SKM-1 (cell line): Measurements from ENCODE around the gene ABCA5.
"Not testable (repeated sequence)": the region's sequence is repeated elsewhere in the genome, so short reads cannot be mapped to it uniquely, and the experiment has no call there.

Source experiments
- DNase-seq: peaks from one replicate; lab custom pipeline; 2025; ENCODE audit not compliant: unreplicated experiment; lab: John Stamatoyannopoulos, UW

ABCA5 gene

DNA sequence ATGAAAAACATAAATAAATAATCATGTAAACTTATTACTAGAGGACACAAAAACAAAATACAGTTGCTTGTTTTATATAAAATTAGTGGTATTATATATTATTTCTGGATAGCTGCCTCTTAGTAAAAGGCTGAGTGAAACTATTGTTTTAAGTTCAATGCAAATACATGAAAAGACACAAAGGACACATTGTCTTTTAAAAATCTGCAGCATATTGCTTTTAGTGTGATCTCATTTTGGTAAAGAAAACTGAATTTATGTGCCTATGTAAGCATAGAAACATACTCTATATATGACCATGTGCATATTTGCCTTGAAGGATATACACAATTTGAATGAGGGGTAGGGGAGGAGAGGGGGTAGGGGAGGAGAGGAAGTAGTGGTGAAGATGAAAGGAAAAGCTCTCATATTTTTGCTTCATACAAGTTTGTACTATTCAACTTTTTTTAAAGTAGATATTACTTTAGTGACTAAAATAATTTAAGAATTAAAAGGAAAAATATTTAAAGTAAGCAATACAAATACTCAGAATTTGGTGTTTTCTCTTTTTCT, 104.2 kb downstream of the ABCA5 start:
- DNase-seq, result no peak

DNA sequence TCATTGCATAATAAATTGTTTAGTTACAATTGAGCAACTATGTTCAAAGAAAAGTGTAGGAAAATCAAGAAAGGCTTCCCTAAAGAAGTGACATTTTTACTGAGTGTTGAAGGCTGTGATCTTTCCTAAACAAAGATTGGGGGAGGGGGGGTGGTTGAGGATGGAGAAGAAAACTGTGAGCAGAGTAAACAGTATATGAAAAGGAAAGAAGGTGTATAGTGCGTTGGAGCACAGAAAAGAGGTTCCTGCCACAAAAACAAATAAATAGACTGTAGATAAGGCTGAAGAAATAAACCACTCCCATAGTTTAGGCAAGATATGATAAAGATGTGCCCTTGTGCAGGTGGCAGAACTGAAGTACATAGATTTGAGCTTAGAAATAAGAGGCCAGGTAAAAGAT, 106.8 kb downstream of the ABCA5 start:
- DNase-seq, result no peak

DNA sequence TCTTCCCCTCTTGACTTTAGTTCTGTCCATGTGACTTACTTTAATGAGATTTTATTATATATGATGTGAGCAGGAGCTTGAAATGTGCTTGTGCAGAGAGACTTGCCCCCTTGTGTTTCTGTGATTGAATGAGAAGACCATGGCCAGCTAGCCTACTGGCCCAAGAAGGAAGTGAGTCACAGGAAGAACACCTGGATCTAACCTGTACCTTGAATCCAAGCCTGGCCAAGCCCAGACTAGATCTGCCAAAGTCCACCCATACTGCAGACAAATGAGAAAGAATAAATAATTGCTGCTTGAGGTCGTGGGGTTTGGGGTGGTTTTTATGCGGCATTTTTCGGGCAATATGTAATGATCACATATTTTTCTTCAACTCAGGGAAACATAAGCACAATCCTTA, 107.9 kb downstream of the ABCA5 start:
- no peak for DNase-seq

DNA sequence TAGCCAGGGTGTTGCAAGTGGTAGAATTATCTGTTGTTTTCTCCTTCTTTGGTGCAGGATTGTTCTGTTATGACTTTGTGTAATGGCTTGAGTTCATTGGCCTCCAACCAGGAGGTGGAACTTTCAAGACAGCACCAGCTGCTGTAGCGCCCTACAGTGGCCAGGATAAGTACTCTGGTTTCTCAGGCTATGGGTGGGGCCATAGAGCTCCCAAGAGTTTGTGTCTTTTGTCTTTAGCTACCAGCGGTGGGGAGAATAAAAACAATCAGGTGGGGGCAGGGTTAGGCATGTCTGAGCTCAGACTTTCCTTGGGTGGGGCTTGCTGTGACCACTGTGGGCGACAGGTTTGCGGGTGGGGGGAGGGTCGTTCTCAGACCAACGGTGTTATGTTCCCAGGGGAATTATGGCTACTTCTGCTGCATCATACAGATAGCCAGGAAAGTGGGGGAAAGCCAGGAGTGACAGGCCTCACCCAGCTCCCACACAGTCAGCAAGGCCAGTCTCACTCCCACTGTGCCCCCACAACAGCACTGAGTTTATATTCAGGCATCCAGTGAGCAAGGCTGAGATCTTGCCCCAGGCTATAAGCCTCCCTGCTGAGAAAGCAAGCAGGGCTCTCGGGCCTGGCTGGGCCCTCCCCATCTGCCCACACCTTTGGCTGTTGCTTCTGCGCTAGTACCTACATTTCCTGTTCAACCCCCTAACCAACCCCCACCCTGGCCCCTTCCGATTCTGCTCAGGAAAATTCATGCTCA, 113.7 kb downstream of the ABCA5 start:
- DNase-seq, result no peak

DNA sequence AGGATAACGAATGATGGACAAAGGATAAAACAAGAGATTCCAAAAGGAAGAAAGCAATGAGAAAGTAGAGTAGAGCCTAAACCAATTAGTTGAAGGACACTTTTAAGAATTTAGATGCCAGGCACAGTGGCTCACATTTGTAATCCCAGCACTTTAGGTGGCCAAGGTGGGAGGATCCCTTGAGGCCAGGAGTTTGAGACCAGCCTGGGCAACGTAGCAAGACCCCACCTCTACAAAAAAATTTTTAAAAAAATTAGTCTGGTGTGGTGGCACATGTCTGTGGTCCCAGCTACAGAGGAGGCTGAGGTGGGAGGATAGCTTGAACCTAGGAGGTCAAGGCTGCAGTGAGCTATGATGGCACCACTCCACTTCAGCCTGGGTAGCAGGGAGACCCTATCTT, 118.3 kb downstream of the ABCA5 start:
- DNase-seq, result no peak

DNA sequence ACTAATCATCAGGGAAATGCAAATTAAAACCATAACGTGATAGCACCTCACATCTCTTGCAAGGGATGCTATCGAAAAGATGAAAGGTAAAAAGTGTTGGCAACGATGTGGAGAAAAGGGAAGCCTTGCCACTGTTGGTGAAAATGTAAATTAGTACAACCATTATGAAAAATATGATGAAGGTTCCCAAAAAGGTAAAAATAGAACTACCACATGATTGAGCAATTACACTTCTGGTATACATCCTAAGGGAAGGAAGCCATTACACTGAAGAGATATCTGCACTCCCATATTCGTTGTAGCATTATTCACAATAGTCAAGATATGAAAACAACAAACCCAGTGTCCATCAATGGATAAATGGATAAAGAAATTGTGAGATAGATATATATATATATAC, 119.8 kb downstream of the ABCA5 start:
- no peak for DNase-seq

DNA sequence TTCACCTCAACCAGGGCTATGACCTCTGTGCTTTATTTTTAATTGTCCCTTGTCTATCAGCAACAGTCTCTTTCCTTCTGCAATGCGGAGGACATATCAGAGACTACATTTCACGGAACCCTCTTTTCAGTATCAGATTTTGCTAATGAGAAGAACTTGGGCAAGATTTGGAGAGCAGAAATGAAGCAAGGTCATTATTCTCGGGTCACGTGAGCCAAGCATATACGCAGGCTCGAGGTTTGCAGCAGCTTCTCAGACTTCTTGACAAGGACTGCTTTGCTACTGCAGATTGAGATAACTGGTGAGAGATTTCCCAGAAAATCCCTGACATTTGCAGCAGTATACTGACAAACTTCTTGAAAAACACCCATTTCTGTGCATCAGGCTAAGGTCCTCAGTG, 128.7 kb downstream of the ABCA5 start:
- no peak for DNase-seq

DNA sequence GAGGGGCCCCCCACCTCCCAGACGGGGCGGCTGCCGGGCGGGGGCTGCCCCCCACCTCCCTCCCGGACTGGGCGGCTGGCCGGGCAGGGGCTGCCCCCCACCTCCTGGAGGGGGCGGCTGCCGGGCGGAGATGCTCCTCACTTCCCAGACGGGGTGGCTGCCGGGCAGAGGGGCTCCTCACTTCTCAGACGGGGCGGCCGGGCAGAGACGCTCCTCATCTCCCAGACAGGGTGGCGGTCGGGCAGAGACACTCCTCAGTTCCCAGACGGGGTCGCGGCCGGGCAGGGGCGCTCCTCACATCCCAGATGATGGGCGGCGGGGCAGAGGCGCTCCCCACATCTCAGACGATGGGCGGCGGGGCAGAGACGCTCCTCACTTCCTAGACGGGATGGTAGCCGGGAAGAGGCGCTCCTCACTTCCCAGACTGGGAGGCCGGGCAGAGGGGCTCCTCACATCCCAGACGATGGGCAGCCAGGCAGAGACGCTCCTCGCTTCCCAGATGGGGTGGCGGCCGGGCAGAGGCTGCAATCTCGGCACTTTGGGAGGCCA, 130.8 kb downstream of the ABCA5 start:
- not testable (repeated sequence) for DNase-seq
